Keratinocyte (primary cell): Measurements from ENCODE around the gene CALML5.

Experiments used
- EZH2 ChIP-seq: IDR thresholded peaks from one replicate; pipeline ENCODE4 v1.6.1; 2012; ENCODE audit warnings: inconsistent platforms, mild to moderate bottlenecking, low read length, moderate library complexity
- TF ChIP-seq, protein P1 (sequence below), 3 experiments: IDR thresholded peaks in 1 of 3; conservative IDR thresholded peaks in 1 of 3; optimal IDR thresholded peaks in 1 of 3; 2 replicates in 2 of 3; 3 replicates in 1 of 3; pipeline versions ENCODE3 to v1.5.1; 2011; ENCODE audit warnings: low read length in 3 of 3, mild to moderate bottlenecking in 3 of 3, moderate library complexity in 2 of 3, control low read depth in 1 of 3, inconsistent platforms in 1 of 3; ENCODE audit not compliant: insufficient read depth in 2 of 3; ENCODE audit errors: extremely low read depth in 1 of 3

- TF ChIP-seq, protein P1, sequence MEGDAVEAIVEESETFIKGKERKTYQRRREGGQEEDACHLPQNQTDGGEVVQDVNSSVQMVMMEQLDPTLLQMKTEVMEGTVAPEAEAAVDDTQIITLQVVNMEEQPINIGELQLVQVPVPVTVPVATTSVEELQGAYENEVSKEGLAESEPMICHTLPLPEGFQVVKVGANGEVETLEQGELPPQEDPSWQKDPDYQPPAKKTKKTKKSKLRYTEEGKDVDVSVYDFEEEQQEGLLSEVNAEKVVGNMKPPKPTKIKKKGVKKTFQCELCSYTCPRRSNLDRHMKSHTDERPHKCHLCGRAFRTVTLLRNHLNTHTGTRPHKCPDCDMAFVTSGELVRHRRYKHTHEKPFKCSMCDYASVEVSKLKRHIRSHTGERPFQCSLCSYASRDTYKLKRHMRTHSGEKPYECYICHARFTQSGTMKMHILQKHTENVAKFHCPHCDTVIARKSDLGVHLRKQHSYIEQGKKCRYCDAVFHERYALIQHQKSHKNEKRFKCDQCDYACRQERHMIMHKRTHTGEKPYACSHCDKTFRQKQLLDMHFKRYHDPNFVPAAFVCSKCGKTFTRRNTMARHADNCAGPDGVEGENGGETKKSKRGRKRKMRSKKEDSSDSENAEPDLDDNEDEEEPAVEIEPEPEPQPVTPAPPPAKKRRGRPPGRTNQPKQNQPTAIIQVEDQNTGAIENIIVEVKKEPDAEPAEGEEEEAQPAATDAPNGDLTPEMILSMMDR (optimal IDR thresholded peaks at IDR 0.05 in 1 of 3, IDR thresholded peaks at IDR 0.05 in 1 of 3, conservative IDR thresholded peaks at IDR 0.05 in 1 of 3; ENCODE audit: extremely low read depth in 1 of 3, insufficient read depth in 2 of 3, low read length in 3 of 3): no peak
- no peak for TF ChIP-seq EZH2
These were observed 8.5 kb downstream of the CALML5 start for GRCh38 chr10:5490698-5491464.
